GM18519 (cell line): ENCODE results near the gene TRIM24.
"Not testable (repeated sequence)": the region's sequence is repeated elsewhere in the genome, so short reads cannot be mapped to it uniquely, and the experiment has no call there.

ENCODE experiments used
- ATAC-seq: cut with Tn5 transposase; IDR thresholded peaks from one replicate; pipeline ENCODE4 v1.9.1; 2021; ENCODE audit warnings: mild to moderate bottlenecking, moderate library complexity; ENCODE audit not compliant: unreplicated experiment, low FRiP score

Gene TRIM24

DNA sequence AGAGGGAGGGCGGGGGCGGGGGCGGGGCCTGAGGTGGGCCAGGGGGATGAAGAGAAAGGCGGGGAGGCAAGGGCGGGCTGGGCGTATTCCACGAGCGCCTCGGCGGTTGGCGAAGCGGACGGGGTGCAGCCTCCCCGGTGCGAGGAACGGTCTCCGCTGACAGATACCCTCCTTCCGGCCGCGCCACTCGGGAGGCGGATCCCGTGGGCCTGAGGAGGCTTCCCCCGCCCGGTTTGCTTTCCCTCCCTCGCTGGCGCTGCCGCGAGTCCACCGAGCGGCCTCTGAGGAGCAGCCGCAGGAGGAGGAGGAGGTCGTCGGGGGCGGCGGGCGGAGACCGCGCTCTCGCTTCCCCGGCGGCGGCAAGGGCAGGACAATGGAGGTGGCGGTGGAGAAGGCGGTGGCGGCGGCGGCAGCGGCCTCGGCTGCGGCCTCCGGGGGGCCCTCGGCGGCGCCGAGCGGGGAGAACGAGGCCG lies at the start of gene TRIM24:
Gene TRIM24 (plus strand): TSS at position 84 of the 473 bp plus-strand sequence. CDS start 290 bp downstream, at position 374.
- ATAC-seq = peak; percentile 52

DNA sequence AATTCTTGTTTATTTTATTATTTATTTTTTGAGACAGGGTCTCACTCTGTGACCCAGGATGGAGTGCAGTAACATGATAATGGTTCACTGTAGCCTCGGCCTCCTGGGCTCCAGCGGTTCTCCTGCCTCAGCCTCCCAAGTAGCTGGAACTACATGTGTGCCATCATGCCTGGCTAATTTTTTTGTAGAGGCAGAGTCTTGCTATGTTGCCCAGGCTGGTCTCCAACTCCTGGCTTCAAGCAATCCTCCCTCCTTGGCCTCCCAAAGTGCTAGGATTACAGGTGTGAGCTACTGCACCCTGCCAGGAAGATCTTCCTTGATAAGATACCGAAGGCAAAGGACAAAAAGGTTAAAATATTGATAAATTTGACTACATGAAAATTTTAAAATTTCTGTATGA lies 48.0 kb upstream of the TRIM24 start:
- not testable (repeated sequence) for ATAC-seq

DNA sequence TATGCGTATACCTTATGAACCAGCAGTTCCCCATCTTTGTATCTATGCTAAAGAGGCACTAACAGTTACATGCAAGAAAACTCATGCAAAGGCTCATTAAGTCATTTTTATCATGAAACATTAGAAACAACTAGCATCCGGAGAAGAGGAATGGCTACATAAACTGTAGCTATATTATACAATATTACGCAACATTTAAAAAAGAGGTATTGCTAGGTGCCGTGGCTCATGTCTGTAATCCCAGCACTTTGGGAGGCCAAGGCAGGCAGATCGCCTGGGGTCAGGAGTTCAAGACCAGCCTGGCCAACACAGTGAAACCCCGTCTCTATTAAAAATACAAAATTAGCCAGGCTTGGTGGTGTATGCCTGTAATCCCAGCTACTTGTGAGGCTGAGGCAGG lies 47.1 kb upstream of the TRIM24 start:
- ATAC-seq = not testable (repeated sequence)

DNA sequence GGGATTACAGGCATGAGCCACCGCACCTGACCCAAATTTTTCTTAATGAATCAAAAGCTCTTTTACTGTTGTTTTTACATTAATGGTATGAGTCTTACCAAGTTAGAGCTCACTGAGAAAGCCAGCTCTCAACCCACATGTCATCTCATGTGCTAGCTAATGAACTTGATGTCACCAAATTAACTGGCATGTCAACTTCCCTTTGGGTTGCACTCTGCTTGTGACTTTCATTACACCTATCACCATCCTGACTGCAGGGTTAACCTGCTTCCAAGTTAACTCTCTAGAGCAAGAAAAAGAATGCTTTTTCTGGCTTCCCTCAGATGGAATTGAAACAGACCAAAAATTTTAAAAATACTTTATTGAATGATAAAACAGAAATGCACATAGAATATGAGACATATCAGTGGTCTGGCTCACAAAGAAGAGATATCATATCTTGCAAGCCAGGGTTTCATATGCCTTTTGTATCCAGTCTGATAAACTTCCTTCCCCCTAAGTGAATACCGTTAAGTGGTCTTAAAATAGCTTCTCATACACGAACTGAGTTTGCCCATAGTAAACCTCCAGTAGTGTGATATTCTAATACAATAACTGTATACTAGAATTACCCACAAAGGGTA lies 42.9 kb upstream of the TRIM24 start:
- ATAC-seq = no peak

DNA sequence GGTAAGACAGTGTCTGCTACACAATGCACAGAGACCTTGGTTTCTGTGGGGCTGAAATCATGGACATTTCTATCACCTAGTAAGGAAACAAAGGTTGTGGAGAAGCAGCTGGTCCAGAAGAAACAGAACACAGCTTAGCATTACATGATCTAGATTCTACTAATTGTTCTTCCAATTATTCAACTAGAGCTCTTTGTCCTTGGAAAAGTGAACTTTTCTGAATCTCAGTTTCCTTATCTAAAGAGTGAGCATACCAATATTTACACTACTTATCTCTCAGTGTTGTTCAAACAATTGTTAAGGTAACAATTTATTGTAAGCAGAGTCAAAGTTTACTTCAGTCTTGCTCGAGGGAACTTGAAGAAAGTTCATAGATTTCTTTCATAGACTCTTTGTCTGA lies 42.3 kb upstream of the TRIM24 start:
- ATAC-seq = no peak

DNA sequence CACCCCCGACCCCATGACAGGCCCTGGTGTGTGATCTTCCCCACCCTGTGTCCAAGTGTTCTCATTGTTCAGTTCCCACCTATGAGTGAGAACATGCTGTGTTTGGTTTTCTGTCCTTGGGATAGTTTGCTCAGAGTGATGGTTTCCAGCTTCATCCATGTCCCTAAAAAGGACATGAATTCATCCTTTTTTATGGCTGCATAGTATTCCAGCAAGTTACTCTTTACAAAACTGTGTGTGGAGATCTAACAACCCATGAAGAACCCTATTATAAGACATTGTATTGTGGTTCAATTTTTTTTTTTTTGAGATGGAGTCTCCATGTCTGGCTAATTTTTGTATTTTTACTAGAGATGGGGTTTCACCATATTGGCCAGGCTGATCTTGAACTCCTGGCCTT lies 41.7 kb upstream of the TRIM24 start:
- not testable (repeated sequence) for ATAC-seq

DNA sequence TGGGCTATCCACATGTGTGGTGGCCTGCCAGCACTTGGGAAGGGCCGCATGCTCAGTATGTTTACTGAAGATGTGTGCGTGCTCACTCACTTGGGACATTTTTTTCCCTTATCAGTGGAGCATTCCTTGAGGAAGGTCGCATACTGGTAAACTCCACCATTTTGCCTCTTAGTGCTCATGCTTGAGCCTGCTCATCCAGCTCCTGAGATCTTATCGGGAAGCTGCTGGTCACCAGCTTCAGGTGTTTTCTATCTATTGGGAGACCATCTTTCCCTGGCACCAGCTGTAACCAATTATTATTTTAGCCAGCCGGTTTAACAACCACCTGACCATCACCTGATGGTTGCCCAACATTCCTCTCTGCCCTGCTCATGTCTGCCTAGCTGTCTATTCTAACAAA lies 35.0 kb upstream of the TRIM24 start:
- ATAC-seq = no peak

DNA sequence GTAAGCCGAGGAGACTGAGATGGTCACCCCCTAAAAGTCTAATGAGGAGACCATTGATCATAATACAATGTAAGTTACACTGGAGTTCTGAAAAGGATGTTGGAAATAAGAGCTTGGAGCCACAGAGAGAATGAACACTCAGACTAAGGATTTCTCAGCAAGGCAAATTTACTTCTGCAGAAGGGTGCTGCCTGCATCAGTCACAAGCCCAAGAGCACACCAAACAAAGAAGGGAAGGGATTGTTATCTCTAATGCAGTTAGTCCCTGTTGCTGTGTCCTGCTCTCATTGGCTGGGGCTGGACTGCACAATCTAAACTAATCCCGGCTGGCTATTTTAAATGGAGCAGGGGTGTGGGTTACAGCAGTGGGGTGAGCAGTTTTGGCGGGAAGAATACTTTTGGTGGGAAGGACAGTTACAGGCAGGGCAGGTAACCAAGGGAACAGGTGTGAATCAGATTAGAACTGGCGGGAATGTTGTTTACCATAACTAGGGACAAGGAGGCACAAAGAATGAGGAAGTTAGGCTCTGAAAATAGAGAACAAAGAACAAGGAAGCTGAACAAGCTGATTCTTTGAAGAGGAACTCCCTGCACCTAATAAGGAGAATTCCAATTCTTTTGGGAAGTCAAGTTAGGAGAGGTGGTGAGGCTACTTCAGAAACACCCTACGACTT lies 30.3 kb upstream of the TRIM24 start:
- ATAC-seq = no peak

DNA sequence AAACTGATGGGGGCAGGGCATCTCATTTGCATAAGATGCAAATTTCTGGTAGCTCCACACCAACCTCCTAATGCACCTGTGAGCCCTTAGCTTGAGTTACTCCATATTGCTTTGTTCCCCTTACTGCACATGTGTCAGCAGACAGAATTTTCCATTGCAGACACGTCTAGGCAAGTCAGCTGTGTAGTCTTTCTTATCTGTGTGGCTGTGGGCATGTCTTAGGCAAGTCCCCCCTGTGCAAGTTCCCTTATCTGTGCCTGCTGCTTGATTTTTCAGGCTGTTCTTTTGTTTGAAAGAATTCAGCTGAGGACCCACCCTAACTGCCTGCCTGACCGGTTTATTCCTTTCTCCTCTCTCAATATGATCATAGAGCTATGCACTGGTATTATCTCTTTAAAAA lies 28.5 kb upstream of the TRIM24 start:
- no peak for ATAC-seq

DNA sequence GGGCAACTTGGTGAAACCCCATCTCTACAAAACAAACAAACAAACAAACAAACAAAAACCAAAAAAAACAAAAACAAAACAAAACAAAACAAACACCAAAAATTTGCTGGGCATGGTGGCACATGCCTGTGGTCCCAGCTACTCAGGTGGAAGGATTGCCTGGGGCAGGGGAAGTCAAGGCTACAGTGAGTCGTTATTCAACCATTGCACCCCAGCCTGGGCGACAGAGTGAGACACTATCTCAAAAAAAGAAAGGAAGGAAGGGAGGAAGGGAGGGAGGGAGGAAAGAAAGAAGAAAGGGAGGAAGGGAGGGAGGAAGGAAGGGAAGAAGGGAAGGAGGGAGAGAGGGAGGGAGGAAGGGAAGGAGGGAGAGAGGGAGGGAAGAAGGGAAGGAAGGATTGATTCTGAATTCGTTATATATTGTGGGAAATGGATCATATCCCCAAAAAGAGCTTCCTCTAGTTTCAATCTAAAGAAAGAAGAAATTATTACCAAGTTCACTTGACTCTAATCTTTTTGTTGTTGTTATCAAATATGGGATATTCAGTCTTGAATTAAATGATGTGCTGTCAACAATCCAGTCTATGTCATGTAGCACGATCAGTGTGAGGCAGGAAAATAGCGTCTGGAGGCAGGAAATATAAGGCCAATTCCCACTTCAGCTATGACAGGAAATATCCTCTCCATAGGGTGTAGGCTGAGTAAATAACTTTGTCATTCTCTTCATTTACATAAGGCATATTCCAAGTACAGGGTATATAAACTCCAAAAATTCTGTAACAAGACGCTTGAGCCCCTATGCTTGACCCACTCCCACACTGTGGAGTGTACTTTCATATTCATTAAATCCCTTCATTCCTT lies 26.2 kb upstream of the TRIM24 start:
- ATAC-seq = no peak

DNA sequence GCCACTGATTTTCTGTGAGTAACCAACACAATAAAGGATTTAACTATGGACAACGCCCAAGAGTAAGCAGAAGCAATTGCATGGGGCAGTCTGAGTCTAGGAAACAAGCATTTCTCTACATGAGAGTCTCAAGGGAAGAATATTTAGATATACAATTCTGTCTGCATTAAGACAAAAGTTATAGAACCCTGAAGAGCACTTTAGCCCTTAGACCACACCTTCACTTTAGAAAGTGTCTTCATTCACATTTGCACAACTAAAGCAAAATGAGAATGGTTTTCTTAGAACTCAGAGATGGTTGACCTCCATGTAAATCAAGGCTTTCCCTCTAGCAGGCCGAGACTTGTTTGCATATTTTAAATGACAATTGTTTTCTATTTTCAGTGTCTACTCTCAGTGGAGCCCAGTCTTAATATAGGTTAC lies 25.5 kb upstream of the TRIM24 start:
- no peak for ATAC-seq

DNA sequence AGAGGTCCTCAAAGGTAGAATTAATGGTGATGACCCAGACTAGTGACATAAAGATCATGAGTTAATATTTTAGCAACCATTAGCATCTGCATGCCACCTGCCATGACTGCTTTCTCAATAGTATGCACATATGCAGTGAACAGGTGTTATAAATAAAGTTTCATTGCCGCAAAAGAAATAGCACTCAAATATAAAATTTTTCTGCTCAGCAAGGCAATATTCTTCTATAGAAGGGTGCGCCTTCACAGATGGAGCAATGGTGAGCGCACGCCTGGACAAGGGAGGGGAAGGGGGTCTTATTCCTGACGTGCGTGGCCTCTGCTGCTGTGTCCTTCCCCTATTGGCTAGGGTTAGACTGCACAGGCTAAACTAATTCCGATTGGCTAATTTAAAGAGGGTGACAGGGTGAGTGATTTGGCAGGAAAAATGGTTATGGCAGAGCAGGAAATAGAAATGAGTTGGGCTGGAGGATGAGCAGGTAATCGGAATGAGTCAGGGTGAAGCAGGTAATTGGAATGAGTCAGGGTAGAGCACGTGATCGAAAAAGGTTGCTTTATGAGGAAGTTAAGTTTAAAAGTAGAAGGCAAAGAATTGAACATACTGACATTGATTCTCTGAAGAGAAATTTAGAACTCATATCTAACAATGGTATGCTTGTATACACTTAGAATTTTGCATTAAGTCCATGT lies 24.7 kb upstream of the TRIM24 start:
- no peak for ATAC-seq

DNA sequence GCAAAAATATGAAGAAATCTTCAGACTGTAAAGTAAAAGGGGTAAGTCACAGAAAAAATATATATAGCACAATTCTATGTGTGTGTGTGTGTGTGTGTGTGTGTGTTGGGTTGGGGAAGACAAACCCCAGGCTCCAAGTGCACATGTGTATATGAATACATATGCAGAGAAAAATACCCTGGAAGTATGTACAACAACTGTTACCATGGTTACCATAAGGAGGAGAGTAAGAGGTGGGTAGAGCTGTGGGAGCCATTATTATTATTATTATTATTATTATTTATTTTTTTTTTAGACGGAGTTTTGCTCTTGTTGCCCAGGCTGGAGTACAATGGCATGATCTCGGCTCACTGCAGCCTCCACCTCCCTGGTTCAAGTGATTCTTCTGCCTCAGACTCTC lies 23.7 kb upstream of the TRIM24 start:
- no peak for ATAC-seq

DNA sequence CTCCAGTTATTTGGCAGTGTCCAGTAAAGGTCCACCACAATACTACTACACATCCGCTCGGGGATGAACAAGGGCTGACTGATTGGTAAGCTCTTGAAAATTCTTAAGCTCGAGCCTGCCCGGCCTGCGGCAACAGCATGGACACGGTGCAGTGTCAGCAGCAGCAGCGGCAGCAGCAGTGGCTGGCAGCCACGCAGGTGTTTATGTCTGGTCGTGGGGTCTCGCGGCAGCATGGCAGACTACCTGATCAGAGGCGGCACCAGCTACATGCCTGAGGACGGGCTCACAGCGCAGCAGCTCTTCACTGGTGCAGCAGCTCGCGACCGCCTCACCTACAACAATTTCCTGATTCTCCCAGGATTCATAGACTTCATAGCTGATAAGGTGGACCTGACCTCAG lies 19.6 kb upstream of the TRIM24 start:
- no peak for ATAC-seq

DNA sequence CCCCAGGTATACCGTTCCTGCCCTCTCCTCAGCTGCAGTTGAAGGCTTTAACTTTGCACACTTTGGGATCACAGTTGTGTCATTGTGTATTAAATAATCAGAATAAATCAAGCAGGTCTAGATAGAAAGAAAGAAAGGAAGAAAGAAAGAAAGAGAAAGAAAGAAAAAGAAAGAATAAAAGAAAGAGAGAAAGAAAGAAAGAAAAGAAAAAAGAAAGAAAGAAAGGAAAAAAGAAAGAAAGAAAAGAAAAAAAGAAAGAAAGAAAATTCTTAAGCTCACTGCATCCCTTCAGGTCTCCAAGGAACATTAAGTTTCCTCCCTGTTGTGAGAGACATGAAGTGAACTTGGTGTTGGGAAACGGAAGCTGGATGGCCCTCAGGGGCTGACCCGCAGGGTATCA lies 17.2 kb upstream of the TRIM24 start:
- no peak for ATAC-seq

DNA sequence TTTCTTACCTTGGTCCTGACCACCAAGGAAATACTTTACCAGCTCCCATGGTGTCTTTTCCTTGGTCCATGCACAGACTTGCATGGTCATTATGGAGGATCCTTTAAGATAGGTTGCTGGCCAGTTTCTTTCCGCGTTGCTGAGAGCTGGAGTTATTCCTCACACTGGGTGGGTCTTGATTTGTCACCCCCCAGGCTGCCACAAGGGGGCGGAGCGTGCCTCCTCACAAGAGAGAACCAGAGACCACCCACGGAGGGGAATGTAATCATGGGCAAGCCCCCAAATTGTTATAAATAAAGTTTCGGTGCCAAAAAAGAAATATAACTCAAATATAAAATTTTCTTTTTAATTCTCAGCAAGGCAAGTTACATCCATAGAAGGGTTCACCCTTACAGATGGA lies 10.5 kb upstream of the TRIM24 start:
- no peak for ATAC-seq

DNA sequence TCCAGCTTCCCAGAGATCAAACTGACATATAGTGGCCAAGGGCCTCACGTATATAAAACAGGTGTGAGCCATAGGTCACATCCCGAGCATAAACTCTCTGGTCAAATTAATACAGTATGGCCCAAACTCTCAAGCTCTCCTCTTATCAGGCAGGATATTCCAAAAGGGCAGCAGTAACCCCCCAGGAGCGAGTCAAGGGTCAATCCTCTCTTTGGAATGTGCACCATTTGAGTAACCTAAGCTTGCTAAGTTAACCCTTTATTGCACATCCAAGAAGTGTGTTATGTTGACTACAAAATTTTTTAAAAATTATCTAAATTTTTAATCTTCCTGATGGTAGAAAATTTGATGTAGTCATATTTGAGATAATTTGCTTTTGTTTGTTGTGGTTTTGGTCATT lies 4.5 kb upstream of the TRIM24 start:
- ATAC-seq = no peak

DNA sequence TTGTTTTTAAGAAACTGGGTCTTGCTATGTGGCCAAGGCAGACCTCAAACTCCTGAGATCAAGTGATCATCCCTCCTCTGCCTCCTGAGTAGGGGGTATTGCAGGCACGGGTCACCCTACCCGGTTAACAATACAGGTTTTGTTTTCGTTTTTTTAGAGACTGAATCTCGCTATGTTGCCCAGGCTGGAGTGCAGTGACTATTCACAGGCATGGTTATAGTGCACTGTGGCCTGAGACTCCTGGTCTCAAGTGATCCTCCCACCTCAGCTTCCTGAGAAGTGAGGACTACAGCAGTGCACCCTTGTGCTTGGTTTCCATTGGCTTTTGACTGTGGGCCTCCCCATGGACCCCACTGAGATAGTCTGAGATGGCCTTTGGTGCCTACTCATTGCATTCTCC lies 3.8 kb upstream of the TRIM24 start:
- ATAC-seq = no peak

DNA sequence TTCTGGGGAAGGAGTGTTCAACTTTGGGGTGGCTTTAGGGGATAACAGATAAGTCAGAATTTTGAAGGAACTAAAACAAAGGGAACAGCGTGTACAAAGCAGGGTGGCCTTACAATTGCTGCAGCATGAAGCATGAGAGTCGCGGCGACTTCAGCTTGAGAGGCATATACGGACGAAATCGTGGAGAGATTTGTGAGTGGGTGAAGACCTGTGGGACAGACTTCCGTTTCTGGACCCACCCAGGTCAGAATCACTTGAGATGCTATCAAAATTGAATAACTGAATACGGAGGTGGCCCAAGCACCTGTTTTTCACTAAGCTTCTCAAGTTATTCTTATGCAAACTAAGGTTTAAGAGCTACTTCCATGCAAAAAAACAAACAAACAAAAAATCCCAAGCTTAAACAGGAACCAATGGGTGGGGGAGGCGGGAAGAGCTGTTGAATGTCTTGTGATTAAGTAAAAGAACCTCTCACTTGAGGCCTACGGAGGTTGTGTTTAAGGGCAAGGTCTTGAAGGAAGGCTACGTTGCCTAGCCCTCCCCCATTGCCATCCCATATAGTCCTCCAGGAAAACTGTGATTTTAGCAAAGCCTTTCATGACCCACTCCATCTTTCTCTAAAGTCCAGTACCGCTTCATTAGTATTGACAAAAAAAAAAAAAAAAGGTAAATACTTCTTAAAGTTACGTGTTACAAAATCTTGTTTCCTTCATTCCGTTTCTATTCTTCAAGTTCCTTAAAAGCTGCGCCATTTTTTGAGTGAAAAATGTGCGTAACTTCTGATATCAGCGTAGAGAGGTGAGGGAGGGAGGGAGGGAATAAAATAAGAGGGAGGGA lies 1.3 kb upstream of the TRIM24 start:
- no peak for ATAC-seq
